Esophagus muscularis mucosa (tissue), 4 donors: ENCODE data around the gene GBA2. TPM values are rescaled to one million over a fixed set of nuclear protein-coding genes. Genes with fewer than 3 reads are reported as not detected.

Experiments
- DNase-seq: peaks from one replicate; pipeline ENCODE4 v3.0.0-alpha.2; 2017; ENCODE audit errors: extremely low spot score
- H3K27ac ChIP-seq, 4 donors: fragments of 200-600 bp; sonication (generic); replicated peaks in 1 of 4; 1 replicate in 3 of 4; 2 replicates in 1 of 4; pipeline ENCODE4 v1.5.1; 2016 to 2019; ENCODE audit warnings: mild to moderate bottlenecking in 1 of 4
- H3K27me3 ChIP-seq, 4 donors: fragments of 200-600 bp; sonication (generic); one replicate each; pipeline versions ENCODE4 v1.5.1 to v1.6.0; 2016 to 2019
- H3K36me3 ChIP-seq, 4 donors: fragments of 200-600 bp; sonication (generic); one replicate each; pipeline ENCODE4 v1.5.1; 2016 to 2019
- H3K4me1 ChIP-seq, 4 donors: fragments of 200-600 bp; sonication (generic); one replicate each; pipeline ENCODE4 v1.5.1; 2016 to 2019
- H3K4me3 ChIP-seq, 4 donors: fragments of 200-600 bp; sonication (generic); 1 replicate in 2 of 4; 2 replicates in 2 of 4; pipeline ENCODE4 v1.5.1; 2016 to 2019; ENCODE audit warnings: mild to moderate bottlenecking in 4 of 4, moderate library complexity in 1 of 4
- H3K9me3 ChIP-seq, 4 donors: fragments of 200-600 bp; sonication (generic); 1 replicate in 3 of 4; 2 replicates in 1 of 4; pipeline ENCODE4 v1.5.1; 2016 to 2019
- EP300 ChIP-seq: sonication (generic); formaldehyde crosslinking; IDR thresholded peaks from one replicate; pipeline ENCODE4 v1.6.1; 2017; ENCODE audit warnings: antibody characterized with exemption
- POLR2A ChIP-seq: fragments of 450-650 bp; IDR thresholded peaks from one replicate; pipeline ENCODE4 v1.6.1; 2017; ENCODE audit warnings: antibody characterized with exemption, moderate library complexity, mild to moderate bottlenecking, low read depth
- POLR2AphosphoS5 ChIP-seq, 2 donors: sonication (generic); formaldehyde crosslinking; IDR thresholded peaks; one replicate each; pipeline ENCODE4 v1.6.1; 2017; ENCODE audit warnings: antibody characterized with exemption in 2 of 2
- WGBS: methylation state at CpG from one replicate; pipeline ENCODE4 v1.1.5; 2018; 5-methylcytosine and 5-hydroxymethylcytosine counted together
- intact Hi-C: fragments of 100-400 bp; cut with DNase I; formaldehyde crosslinking; loops from one replicate; pipeline ENCODE4 v1.15.1; 2023
- total RNA-seq, 4 donors: library from RNA; depleted of rRNA; stranded (reverse); fragments of >200 nt; gene quantifications; one replicate each; pipeline versions ENCODE4 v1.1.0 to v1.2.1, GENCODE V29; 2016
- TF ChIP-seq, protein P1 (sequence below), 3 experiments: fragments of 200-600 bp in 2 of 3; fragments of 450-650 bp in 1 of 3; sonication (generic) in 2 of 3; IDR thresholded peaks; one replicate each; pipeline ENCODE4 v1.5.1; 2017 to 2019; ENCODE audit warnings: antibody characterized with exemption in 3 of 3, mild to moderate bottlenecking in 2 of 3, moderate library complexity in 1 of 3

GBA2 gene
- total RNA-seq, 4 donors from 2014 or later: 44.0 to 67.8 (median 55.5) TPM

DNA sequence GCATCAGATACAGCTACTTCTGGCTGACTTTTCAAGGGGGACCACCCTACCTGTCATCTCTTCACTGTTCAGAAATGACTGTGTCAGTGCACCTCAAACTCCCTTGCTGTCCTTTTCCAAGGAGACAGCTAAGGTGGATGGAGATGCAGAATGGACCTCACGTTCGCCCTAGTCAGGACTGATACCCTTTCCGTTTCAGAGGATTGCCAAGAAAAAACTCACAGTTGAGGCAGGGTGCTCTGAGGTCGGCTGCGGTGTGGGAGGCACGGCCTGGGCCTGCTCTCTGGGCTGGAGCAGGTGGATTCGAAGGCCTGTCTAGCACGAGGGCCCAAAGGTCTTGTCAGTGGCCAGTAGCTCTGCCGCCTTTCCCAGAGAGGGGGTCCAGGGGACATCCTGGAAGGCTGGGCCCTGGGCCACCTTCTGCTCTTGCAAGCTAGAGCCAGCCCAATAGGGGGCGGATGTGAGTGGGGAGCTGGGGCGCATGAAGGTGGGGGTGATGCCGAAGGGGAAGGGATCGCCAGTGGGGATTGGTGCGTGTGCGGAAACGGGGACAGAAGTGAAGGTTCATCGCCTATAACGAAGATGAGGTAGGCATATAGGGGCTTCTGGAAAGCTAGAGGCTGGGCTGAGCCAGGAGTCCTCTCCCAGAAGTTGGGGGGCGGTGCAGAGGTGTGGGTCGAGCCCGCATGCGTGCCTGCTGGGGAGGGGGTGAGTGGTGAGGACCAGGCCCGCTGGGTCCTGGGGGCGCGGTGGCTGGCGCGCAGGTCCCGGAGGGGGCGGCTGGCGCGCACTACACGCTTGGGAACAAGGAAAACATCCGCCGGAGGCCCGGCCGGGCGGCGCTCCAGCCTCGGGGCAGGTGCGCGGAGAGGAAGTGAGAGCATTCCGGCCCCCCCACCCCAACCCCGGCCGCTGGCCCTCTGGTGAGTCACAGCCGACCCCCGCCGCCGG lies 7.5 kb upstream of the GBA2 start:
- intact Hi-C loops: no loop called here
- Histone ChIP-seq H3K27me3 (no peaks in the 10 kb centered on the region), H3K36me3 (peaks cover 24 to 38% (median 36%) of the 10 kb centered on the region in 4 donors), H3K9me3 (no peaks in the 10 kb centered on the region), H3K27ac (peak overlapping the region; percentile 86 to 92 (median 88)), H3K4me3 (peak overlapping the region; percentile 68 to 77 (median 72)), H3K4me1 (peaks cover 22 to 37% (median 36%) of the 10 kb centered on the region in 4 donors)
- WGBS: 15% methylated on average over 33 of the region's 48 CpGs
- no peak for DNase-seq
- no peak for TF ChIP-seq POLR2A
- TF ChIP-seq EP300: no peak
- TF ChIP-seq POLR2AphosphoS5 (IDR thresholded peaks at IDR 0.05): peak; percentile 22 to 59
- TF ChIP-seq, protein P1, sequence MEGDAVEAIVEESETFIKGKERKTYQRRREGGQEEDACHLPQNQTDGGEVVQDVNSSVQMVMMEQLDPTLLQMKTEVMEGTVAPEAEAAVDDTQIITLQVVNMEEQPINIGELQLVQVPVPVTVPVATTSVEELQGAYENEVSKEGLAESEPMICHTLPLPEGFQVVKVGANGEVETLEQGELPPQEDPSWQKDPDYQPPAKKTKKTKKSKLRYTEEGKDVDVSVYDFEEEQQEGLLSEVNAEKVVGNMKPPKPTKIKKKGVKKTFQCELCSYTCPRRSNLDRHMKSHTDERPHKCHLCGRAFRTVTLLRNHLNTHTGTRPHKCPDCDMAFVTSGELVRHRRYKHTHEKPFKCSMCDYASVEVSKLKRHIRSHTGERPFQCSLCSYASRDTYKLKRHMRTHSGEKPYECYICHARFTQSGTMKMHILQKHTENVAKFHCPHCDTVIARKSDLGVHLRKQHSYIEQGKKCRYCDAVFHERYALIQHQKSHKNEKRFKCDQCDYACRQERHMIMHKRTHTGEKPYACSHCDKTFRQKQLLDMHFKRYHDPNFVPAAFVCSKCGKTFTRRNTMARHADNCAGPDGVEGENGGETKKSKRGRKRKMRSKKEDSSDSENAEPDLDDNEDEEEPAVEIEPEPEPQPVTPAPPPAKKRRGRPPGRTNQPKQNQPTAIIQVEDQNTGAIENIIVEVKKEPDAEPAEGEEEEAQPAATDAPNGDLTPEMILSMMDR (IDR thresholded peaks at IDR 0.05): peak; percentile 62 to 69 (median 67)

DNA sequence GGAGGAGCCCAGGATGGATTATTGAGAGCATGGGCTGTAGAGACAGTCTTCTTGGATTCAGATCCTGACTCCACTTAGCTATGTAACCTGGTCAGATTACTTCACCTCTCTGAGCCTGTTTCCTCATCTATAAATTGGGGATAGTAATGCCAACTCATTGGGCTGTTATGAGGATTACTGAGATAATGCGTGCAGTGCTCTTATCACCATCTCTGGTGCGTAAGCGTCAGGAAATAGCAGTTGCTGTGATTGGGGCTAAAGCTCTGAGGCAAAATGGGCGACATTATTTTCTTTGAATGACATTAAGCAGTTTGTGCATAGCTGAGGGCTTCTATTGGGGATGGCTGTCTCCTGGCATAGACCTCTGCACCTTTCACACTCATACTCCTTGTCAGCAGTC lies 6.0 kb upstream of the GBA2 start:
- intact Hi-C loops: no loop called here
- Histone ChIP-seq H3K4me3 (no peak overlapping the region), H3K4me1 (peaks cover 27 to 49% (median 43%) of the 10 kb centered on the region in 4 donors), H3K27me3 (no peaks in the 10 kb centered on the region), H3K27ac (no peak overlapping the region), H3K9me3 (no peaks in the 10 kb centered on the region), H3K36me3 (peaks cover 34 to 51% (median 48%) of the 10 kb centered on the region in 4 donors)
- no peak for DNase-seq
- no peak for TF ChIP-seq EP300
- TF ChIP-seq POLR2A: no peak
- TF ChIP-seq, protein P1 (IDR thresholded peaks at IDR 0.05): no peak
- TF ChIP-seq POLR2AphosphoS5 (IDR thresholded peaks at IDR 0.05): no peak
- 95% methylated on average over 4 of the region's 4 CpGs for WGBS

DNA sequence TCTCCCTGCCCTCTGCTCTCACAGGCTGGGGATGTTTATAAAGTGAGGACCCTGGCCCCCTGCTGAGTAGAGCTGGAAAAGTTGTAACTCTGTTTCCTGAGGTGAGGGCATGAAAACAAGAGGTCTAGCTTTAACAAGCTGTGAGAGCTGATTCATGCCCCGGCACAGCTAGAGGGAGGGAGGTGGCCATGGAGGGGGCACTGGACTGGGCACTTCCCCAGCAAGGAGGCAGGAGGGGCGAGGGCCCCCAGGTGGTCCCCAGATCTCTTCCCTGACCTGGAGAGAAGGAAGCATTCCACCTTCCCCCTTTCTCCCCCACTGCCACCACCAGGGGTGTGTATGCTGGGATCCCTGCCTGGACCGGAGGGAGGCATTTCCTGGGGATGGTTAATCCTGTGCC lies 5.2 kb upstream of the GBA2 start, which contains the start of gene MSMP:
MSMP (minus strand) TSS at position 13 of the 400 bp plus-strand sequence. CDS start 147 bp downstream, outside the sequence.
- no peak within 1 kb of the TSS for H3K27ac ChIP-seq
- TF ChIP-seq POLR2AphosphoS5 (IDR thresholded peaks at IDR 0.05) (no peak), POLR2A (no peak), EP300 (no peak)
- TF ChIP-seq, protein P1 (IDR thresholded peaks at IDR 0.05): no peak
- no peak for DNase-seq
- no peaks in the 10 kb centered on the region for H3K9me3 ChIP-seq
- H3K27me3 ChIP-seq: no peaks in the 10 kb centered on the region
- peaks cover 32 to 57% (median 49%) of the 10 kb centered on the region in 4 donors for H3K4me1 ChIP-seq
- WGBS: 66% methylated on average over 2 of the region's 3 CpGs
- H3K4me3 ChIP-seq: no peak within 1 kb of the TSS
- intact Hi-C loops: no loop called here
- H3K36me3 ChIP-seq: peaks cover 34 to 51% (median 48%) of the 10 kb centered on the region in 4 donors

DNA sequence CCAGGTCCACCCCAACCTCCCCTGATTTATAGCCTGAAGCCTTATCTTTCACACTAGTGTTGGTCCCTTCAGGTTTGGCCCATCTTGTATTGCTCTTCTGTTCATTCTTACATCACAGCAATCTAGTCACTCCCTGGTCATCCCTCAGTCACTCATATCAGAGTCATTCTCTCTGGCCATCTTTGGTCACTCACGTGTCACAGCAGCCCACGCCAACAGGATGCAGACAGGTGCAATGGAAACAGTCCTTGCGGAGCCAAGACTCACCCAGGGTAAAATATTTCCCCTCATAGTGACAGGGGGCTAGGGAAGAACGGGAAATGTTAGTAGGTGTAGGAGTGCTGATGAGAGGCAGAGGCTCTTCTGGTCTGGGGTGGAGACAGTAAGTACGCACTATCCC lies 4.4 kb upstream of the GBA2 start:
- no peaks in the 10 kb centered on the region for H3K9me3 ChIP-seq
- no peaks in the 10 kb centered on the region for H3K27me3 ChIP-seq
- H3K4me1 ChIP-seq: peaks cover 29 to 51% (median 41%) of the 10 kb centered on the region in 4 donors
- intact Hi-C loops: no loop called here
- WGBS: 77% methylated on average over 5 of the region's 5 CpGs
- H3K36me3 ChIP-seq: peaks cover 34 to 51% (median 48%) of the 10 kb centered on the region in 4 donors
- no peak overlapping the region for H3K4me3 ChIP-seq
- no peak for DNase-seq
- no peak for TF ChIP-seq POLR2A
- no peak for TF ChIP-seq EP300
- no peak for TF ChIP-seq POLR2AphosphoS5 (IDR thresholded peaks at IDR 0.05)
- TF ChIP-seq, protein P1 (IDR thresholded peaks at IDR 0.05): no peak
- no peak overlapping the region for H3K27ac ChIP-seq
